Esophagus squamous epithelium (tissue), 5 donors: ENCODE measurements around the gene IRF2. TPM values are rescaled to one million over a fixed set of nuclear protein-coding genes. Genes with fewer than 3 reads are reported as not detected.
A peak's percentile ranks its signal among the peaks of the same experiment; 100 is the strongest.
"Not testable (repeated sequence)": the region's sequence is repeated elsewhere in the genome, so short reads cannot be mapped to it uniquely, and the experiment has no call there.

Experiments
- DNase-seq: peaks from one replicate; lab custom pipeline; 2025; lab: John Stamatoyannopoulos, UW
- H3K27ac ChIP-seq, 4 donors: fragments of 200-600 bp; sonication (generic); one replicate each; pipeline ENCODE4 v1.5.1; 2016 to 2019; ENCODE audit warnings: mild to moderate bottlenecking in 1 of 4
- H3K27me3 ChIP-seq, 4 donors: fragments of 200-600 bp; sonication (generic); 1 replicate in 3 of 4; 2 replicates in 1 of 4; pipeline versions ENCODE4 v1.5.1 to v1.6.0; 2017 to 2021; ENCODE audit warnings: antibody characterized with exemption in 1 of 4
- H3K36me3 ChIP-seq, 3 donors: fragments of 200-600 bp; sonication (generic); one replicate each; pipeline ENCODE4 v1.5.1; 2016 to 2019
- H3K4me1 ChIP-seq, 3 donors: fragments of 200-600 bp; sonication (generic); one replicate each; pipeline ENCODE4 v1.5.1; 2017 to 2019
- H3K4me3 ChIP-seq, 4 donors: fragments of 200-600 bp; sonication (generic); 1 replicate in 3 of 4; 2 replicates in 1 of 4; pipeline ENCODE4 v1.5.1; 2016 to 2019; ENCODE audit warnings: mild to moderate bottlenecking in 2 of 4, moderate library complexity in 1 of 4
- H3K9me3 ChIP-seq, 3 donors: fragments of 200-600 bp; sonication (generic); one replicate each; pipeline ENCODE4 v1.5.1; 2016 to 2019
- POLR2A ChIP-seq, 4 donors: fragments of 450-650 bp; IDR thresholded peaks; one replicate each; pipeline ENCODE4 v1.6.1; 2017; ENCODE audit warnings: antibody characterized with exemption in 4 of 4, mild to moderate bottlenecking in 4 of 4, moderate library complexity in 3 of 4
- WGBS, 2 donors: methylation state at CpG; one replicate each; pipeline ENCODE4 v1.1.5; 2018; 5-methylcytosine and 5-hydroxymethylcytosine counted together
- intact Hi-C: fragments of 100-400 bp; cut with DNase I; formaldehyde crosslinking; loops from one replicate; pipeline ENCODE4 v1.15.0; 2022
- total RNA-seq, 4 donors: library from RNA; depleted of rRNA; stranded (reverse); fragments of >200 nt; gene quantifications; one replicate each; pipeline ENCODE4 v1.1.0, GENCODE V29; 2016
- TF ChIP-seq, protein P1 (sequence below), 6 experiments: fragments of 450-650 bp in 4 of 6; fragments of 200-600 bp in 2 of 6; sonication (generic) in 2 of 6; IDR thresholded peaks; one replicate each; pipeline ENCODE4 v1.5.1; 2016 to 2019; ENCODE audit warnings: antibody characterized with exemption in 6 of 6, mild to moderate bottlenecking in 4 of 6, moderate library complexity in 4 of 6
- donor health status: DM: yes; HTN: yes; CAD: no.

The IRF2 gene
- total RNA-seq, 4 donors from 2014 or later, result 16.6 to 30.2 (median 23.4) TPM

DNA sequence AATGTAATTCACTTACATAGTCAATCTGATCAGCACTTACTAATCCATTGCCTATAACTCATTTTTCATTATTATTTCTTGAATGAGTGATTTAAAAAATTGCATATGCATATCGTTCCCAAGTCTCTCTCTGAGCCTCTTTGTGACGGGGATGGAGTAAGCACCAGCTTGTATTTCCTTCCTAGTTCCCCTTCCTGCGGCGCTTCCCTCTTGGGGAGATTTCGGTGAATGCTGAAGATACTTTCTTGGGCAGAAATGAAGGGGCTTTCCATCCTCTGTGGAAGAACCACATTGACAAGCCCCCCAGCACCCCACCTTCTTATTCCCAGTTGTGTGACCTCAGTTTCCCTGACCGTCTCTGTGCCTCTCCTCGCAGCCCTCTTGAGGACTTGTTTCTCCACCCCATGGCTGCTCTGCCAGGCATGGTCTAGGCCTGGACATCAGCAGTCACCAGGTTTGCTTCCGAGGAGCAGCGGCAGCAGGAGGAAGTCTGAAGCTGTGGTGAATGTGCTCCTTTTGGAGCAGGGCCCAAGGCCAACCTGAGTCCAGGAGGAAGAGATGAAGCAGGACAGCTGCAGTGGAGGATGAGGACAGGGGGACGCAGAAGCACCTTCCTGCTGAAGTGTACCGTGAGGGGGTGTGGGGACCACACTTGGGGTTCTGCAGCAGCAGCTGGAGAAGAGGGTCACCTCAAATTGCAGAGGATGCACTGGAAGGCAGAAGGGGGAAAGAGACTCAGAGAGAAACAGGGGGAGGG is 124.9 kb downstream of the IRF2 start:
- Histone ChIP-seq H3K27ac (peak overlapping the region; percentile 91 to 98 (median 94)), H3K4me3 (no peak overlapping the region), H3K27me3 (no peaks in the 10 kb centered on the region), H3K4me1 (peaks cover 44 to 62% (median 47%) of the 10 kb centered on the region in 3 donors), H3K9me3 (no peaks in the 10 kb centered on the region), H3K36me3 (no peaks in the 10 kb centered on the region)
- no peak for DNase-seq
- intact Hi-C loops, result no loop called here
- 77 to 82% methylated on average over 7 to 8 of the region's 11 CpGs for WGBS, 2 donors
- no peak for TF ChIP-seq POLR2A (IDR thresholded peaks at IDR 0.05)
- TF ChIP-seq, protein P1, sequence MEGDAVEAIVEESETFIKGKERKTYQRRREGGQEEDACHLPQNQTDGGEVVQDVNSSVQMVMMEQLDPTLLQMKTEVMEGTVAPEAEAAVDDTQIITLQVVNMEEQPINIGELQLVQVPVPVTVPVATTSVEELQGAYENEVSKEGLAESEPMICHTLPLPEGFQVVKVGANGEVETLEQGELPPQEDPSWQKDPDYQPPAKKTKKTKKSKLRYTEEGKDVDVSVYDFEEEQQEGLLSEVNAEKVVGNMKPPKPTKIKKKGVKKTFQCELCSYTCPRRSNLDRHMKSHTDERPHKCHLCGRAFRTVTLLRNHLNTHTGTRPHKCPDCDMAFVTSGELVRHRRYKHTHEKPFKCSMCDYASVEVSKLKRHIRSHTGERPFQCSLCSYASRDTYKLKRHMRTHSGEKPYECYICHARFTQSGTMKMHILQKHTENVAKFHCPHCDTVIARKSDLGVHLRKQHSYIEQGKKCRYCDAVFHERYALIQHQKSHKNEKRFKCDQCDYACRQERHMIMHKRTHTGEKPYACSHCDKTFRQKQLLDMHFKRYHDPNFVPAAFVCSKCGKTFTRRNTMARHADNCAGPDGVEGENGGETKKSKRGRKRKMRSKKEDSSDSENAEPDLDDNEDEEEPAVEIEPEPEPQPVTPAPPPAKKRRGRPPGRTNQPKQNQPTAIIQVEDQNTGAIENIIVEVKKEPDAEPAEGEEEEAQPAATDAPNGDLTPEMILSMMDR (IDR thresholded peaks at IDR 0.05), result no peak

DNA sequence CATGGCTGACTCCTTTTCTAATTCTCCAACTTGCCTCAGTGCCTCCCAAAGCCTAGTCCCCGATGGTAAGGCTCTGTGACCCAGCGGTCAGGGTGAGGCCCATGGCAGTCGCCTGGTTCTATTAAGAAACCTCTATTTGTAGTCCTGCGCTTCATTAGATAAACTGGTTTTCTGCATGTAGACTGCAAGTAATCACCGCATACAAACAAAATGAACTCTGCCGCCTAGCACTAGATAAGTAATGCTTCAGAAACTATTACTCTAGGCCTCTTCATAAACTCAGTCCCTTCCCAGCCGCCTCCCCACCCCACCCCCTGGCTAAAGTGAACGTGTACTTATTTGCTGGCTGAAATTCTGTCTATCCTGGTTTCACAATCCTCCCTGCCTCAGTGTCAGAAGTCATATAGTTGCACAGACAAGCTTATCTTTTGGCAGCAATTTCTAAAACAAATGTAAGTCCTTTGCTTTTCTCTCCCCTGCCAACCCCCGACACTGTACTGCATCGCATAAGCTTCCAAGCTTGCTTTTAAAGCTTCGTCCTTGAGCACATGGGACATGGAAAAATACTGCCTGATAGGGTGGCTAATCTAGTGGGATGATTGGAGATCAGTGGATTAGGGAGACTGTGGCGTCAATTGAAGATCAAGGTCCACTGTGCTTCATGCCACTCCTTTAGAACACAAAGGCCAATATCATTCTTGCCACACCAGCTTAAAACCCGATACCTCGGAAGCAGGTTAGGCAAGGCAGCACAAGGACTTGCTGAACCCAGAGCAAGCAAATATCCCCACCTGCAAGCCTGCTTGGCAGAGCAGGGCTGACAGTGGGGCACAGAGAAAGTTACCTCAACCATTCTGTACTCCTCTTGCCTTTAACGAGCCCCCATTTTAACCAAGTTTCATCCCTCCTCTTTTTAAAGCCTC is 125.8 kb downstream of the IRF2 start:
- H3K27me3 ChIP-seq, result no peaks in the 10 kb centered on the region
- DNase-seq, result no peak
- no peaks in the 10 kb centered on the region for H3K36me3 ChIP-seq
- no peaks in the 10 kb centered on the region for H3K9me3 ChIP-seq
- H3K4me3 ChIP-seq, result no peak overlapping the region
- H3K4me1 ChIP-seq, result peaks cover 47 to 68% (median 47%) of the 10 kb centered on the region in 3 donors
- peak overlapping the region; percentile 91 to 98 (median 94) for H3K27ac ChIP-seq
- 52 to 54% methylated on average over 15 of the region's 15 CpGs for WGBS, 2 donors
- intact Hi-C loops, result no loop called here
- TF ChIP-seq, protein P1 (IDR thresholded peaks at IDR 0.05), result no peak
- TF ChIP-seq POLR2A (IDR thresholded peaks at IDR 0.05), result no peak

DNA sequence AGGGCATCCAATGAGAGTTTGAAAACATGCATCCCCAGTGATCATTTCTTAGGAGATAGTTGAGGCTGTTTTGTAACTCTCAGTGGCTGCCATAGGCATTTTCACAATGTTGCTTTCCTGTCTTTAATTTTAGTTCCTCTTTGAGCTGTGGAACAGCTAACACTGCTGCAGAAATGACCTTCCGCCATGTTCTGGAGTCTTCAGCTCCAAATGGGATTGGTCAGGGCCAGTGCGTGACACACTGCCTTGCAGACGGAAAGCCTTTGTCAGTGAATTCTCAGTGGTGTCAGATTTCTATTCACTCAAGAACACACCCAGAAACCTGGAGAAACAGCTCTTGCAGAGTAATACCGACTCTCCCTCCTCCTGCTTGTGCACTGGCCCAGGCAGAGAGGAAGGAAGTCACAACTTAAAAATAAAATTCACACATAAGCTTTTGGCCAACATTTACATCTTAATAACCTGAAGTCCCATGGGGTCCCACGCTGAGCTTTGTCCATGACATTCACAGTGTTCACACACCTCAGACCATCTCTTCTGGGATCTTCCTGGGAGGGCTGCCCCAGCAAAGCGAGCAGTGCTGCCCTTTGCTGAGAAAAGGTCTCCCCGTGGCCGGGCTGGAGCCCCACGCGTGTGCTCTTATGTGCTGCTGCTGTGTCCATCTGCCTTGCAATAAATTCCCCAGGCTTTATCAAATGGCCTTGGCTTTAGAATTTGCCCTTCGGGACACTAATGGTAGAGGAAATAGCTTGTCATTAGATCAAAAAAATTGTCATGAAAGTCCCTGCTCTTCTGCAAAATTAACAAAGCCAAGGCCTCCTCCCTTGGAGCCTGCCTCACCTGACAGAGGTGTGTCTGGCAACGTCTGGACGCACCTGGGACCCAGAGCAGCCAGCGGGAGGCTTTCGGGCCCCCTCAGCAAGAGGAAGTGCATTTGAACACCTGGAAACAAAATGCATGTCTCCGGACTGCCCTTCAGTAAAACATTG is 126.8 kb downstream of the IRF2 start:
- intact Hi-C loops, result no loop called here
- Histone ChIP-seq H3K4me3 (no peak overlapping the region), H3K4me1 (peaks cover 47 to 78% (median 54%) of the 10 kb centered on the region in 3 donors), H3K36me3 (no peaks in the 10 kb centered on the region), H3K9me3 (no peaks in the 10 kb centered on the region), H3K27me3 (no peaks in the 10 kb centered on the region), H3K27ac (peak overlapping the region; percentile 91 to 98 (median 94))
- no peak for DNase-seq
- TF ChIP-seq POLR2A (IDR thresholded peaks at IDR 0.05), result peak in 3 of 4 donors; percentile 53 to 57 (median 56)
- TF ChIP-seq, protein P1 (IDR thresholded peaks at IDR 0.05), result no peak
- 39 to 44% methylated on average over 13 to 15 of the region's 16 CpGs for WGBS, 2 donors

DNA sequence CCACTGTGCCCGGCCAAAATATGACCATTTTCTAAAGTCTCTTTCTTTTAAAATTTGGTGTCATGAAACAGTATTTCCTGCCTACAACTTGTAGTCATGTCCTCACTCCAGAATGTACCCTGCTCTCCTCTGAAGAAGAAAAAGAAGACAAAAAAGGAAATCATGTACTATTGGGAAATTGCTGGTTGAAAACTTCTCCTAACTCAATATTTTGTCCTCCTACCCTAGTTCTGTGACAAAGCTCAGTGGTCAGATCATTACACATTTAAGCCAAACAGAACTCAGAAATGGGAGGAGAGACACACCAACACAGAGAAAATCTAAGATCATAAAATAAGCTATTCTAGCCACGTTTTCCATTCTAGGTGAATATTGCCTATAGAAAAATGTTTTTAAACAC is 127.7 kb downstream of the IRF2 start:
- Histone ChIP-seq H3K9me3 (no peaks in the 10 kb centered on the region), H3K4me1 (peaks cover 47 to 87% (median 54%) of the 10 kb centered on the region in 3 donors), H3K36me3 (no peaks in the 10 kb centered on the region), H3K4me3 (no peak overlapping the region), H3K27ac (peak overlapping the region; percentile 91 to 98 (median 94)), H3K27me3 (no peaks in the 10 kb centered on the region)
- intact Hi-C loops, result no loop called here
- TF ChIP-seq, protein P1 (IDR thresholded peaks at IDR 0.05), result no peak
- no peak for TF ChIP-seq POLR2A (IDR thresholded peaks at IDR 0.05)
- 72 to 74% methylated on average over 2 of the region's 2 CpGs for WGBS, 2 donors
- DNase-seq, result no peak

DNA sequence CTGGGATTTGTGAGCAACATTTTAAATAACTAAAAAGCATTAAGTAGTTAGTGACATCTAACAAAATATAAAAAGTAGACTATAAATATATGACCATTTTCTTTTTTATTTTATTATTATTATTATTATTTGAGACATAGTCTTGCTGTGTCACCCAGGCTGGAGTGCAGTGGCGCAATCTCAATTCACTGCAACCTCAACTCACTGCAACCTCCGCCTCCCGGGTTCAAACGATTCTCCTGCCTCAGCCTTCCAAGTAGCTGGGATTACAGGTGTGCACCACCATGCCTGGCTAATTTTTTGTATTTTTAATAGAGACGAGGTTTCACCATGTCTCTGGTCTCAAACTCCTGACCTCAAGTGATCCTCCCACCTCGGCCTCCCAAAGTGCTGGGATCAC is 128.1 kb downstream of the IRF2 start:
- peaks cover 47 to 87% (median 54%) of the 10 kb centered on the region in 3 donors for H3K4me1 ChIP-seq
- H3K9me3 ChIP-seq, H3K27me3 ChIP-seq, intact Hi-C loops, H3K4me3 ChIP-seq, H3K36me3 ChIP-seq, DNase-seq: not testable (repeated sequence)
- 83 to 91% methylated on average over 6 of the region's 6 CpGs for WGBS, 2 donors
- peak overlapping the region; percentile 91 to 98 (median 94) for H3K27ac ChIP-seq
